Endothelial cell of umbilical vein (primary cell): ENCODE results near the gene DIDO1. TPM values are rescaled to one million over a fixed set of nuclear protein-coding genes. Genes with fewer than 3 reads are reported as not detected.

Experiments
- BruUV-seq: library from RNA; stranded (reverse); fragments of 400-500 nt; replicated peaks from 2 replicates; lab custom pipeline; 2021; lab: Mats Ljungman, UMichigan
- CTCF ChIA-PET: fragments of 300-600, 350-600 bp; sonication (Branson Sonifier 250); formaldehyde crosslinking; loops from one replicate; lab custom pipeline; 2021; ENCODE audit warnings: antibody characterized with exemption, inconsistent platforms; lab: Charles Lee
- POLR2A ChIA-PET: fragments of 300-600, 350-600 bp; sonication (Branson Sonifier 250); formaldehyde crosslinking; loops from one replicate; lab custom pipeline; 2021; ENCODE audit warnings: antibody characterized with exemption, inconsistent platforms; lab: Charles Lee
- DNase-seq: peaks from one replicate; pipeline ENCODE4 v3.0.0-alpha.2; 2011; ENCODE audit warnings: low read depth, low spot score
- FAIRE-seq: peaks from 2 replicates; lab custom pipeline; 2011; peaks lifted over from hg19 to GRCh38; lab: Jason Lieb, UNC
- H2AFZ ChIP-seq: 2 replicates; pipeline ENCODE4 v1.6.0; 2012; ENCODE audit warnings: low read depth, low read length, control low read depth, inconsistent platforms
- H3K27ac ChIP-seq: 2 replicates; pipeline ENCODE4 v1.5.1; 2011; ENCODE audit warnings: low read depth, mild to moderate bottlenecking, control low read depth, low read length, moderate library complexity; ENCODE audit not compliant: insufficient read depth
- H3K27me3 ChIP-seq, 2 experiments: 2 replicates each; pipeline versions ENCODE4 v1.6.0 to v1.6.1; 2011; ENCODE audit warnings: low read length in 2 of 2, mixed read lengths in 1 of 2; ENCODE audit not compliant: control insufficient read depth in 2 of 2, insufficient read depth in 2 of 2
- H3K36me3 ChIP-seq, 2 experiments: 2 replicates in 1 of 2; 3 replicates in 1 of 2; pipeline ENCODE4 v1.5.1; 2011; ENCODE audit warnings: low read length in 2 of 2, mild to moderate bottlenecking in 1 of 2, moderate library complexity in 1 of 2; ENCODE audit not compliant: control insufficient read depth in 2 of 2, insufficient read depth in 2 of 2; ENCODE audit errors: extremely low read depth in 1 of 2
- H3K4me1 ChIP-seq: 3 replicates; pipeline ENCODE4 v1.5.1; 2011; ENCODE audit warnings: mild to moderate bottlenecking, low read length; ENCODE audit not compliant: control insufficient read depth, insufficient read depth; ENCODE audit errors: extremely low read depth
- H3K4me2 ChIP-seq: 2 replicates; pipeline ENCODE4 v1.6.1; 2011; ENCODE audit warnings: low read length, control low read depth, mixed read lengths; ENCODE audit not compliant: insufficient read depth
- H3K4me3 ChIP-seq, 3 experiments: fragments of 200-600 bp in 1 of 3; sonication (generic), shearing (Covaris generic) in 1 of 3; replicated peaks in 1 of 3; 2 replicates each; pipeline ENCODE4 v1.5.1; 2011 to 2016; ENCODE audit warnings: control low read depth in 3 of 3, low read length in 3 of 3, mild to moderate bottlenecking in 2 of 3, inconsistent platforms in 1 of 3, low read depth in 1 of 3, moderate library complexity in 1 of 3; ENCODE audit not compliant: insufficient read depth in 1 of 3
- H3K79me2 ChIP-seq: 2 replicates; pipeline ENCODE4 v1.6.0; 2012; ENCODE audit warnings: low read length, inconsistent platforms; ENCODE audit not compliant: control insufficient read depth, insufficient read depth
- H3K9ac ChIP-seq: replicated peaks from 2 replicates; pipeline ENCODE3; 2011; ENCODE audit warnings: low read length, control low read depth; ENCODE audit not compliant: insufficient read depth; ENCODE audit errors: extremely low read depth
- H3K9me1 ChIP-seq: replicated peaks from 3 replicates; pipeline ENCODE4 v1.6.0; 2011; ENCODE audit warnings: mild to moderate bottlenecking, low read length; ENCODE audit not compliant: control insufficient read depth, insufficient read depth; ENCODE audit errors: extremely low read depth
- H3K9me3 ChIP-seq: replicated peaks from 2 replicates; pipeline ENCODE4 v1.5.1; 2012; ENCODE audit warnings: low read length, inconsistent platforms; ENCODE audit not compliant: control insufficient read depth, insufficient read depth
- H4K20me1 ChIP-seq: replicated peaks from 2 replicates; pipeline ENCODE3; 2011; ENCODE audit warnings: mild to moderate bottlenecking, low read length; ENCODE audit not compliant: control insufficient read depth, insufficient read depth; ENCODE audit errors: extremely low read depth
- EZH2 ChIP-seq: IDR thresholded peaks from 2 replicates; pipeline ENCODE4 v1.6.1; 2012; ENCODE audit warnings: borderline replicate concordance, low read depth, mild to moderate bottlenecking, moderate library complexity, low read length, inconsistent platforms; ENCODE audit not compliant: severe bottlenecking
- FOS ChIP-seq: IDR thresholded peaks from 2 replicates; pipeline ENCODE4 v1.6.1; 2011; ENCODE audit warnings: mild to moderate bottlenecking, low read length, moderate library complexity, borderline replicate concordance; ENCODE audit not compliant: insufficient read depth
- GATA2 ChIP-seq: IDR thresholded peaks from 2 replicates; pipeline ENCODE4 v1.7.0; 2011; ENCODE audit warnings: low read depth, mild to moderate bottlenecking, moderate library complexity, mixed read lengths, low read length; ENCODE audit not compliant: insufficient read length, insufficient read depth
- JUN ChIP-seq: IDR thresholded peaks from 2 replicates; pipeline ENCODE4 v1.6.1; 2011; ENCODE audit warnings: borderline replicate concordance, low read depth; ENCODE audit not compliant: insufficient read length, insufficient read depth
- MAX ChIP-seq: IDR thresholded peaks from 2 replicates; pipeline ENCODE4 v1.6.1; 2011; ENCODE audit not compliant: insufficient read depth, insufficient read length
- MYC ChIP-seq: IDR thresholded peaks from one replicate; pipeline ENCODE4 v1.6.1; 2011; ENCODE audit warnings: mild to moderate bottlenecking, low read depth, low read length
- POLR2A ChIP-seq: IDR thresholded peaks from 2 replicates; pipeline ENCODE4 v1.6.1; 2012; ENCODE audit warnings: low read depth, mild to moderate bottlenecking, control low read depth, low read length
- POLR2AphosphoS5 ChIP-seq: IDR thresholded peaks from 2 replicates; pipeline ENCODE4 v1.6.1; 2012; ENCODE audit warnings: low read depth, mild to moderate bottlenecking, control low read depth, low read length, moderate library complexity; ENCODE audit not compliant: insufficient read depth
- dilution Hi-C: fragments of 300-500 bp; cut with MboI; formaldehyde crosslinking; loops from one replicate; pipeline ENCODE4 v1.15.0; 2019; ENCODE audit warnings: low sequenced_read_pairs; ENCODE audit not compliant: extremely low pct_ligation_motif_present
- intact Hi-C: fragments of 100-400 bp; cut with micrococcal nuclease; formaldehyde crosslinking; loops from one replicate; pipeline ENCODE4 v1.10.0; 2022
- polyA plus RNA-seq, 4 experiments: library from polyadenylated mRNA; depleted of rRNA in 3 of 4; stranded (reverse) in 3 of 4; unstranded in 1 of 4; fragments of >200 nt; gene quantifications; 2 replicates each; pipeline versions ENCODE4 v1.2.1 to v1.2.3, GENCODE V29; 2011 to 2012; ENCODE audit warnings: missing spikeins in 1 of 4
- total RNA-seq: library from RNA; stranded (reverse); gene quantifications from 2 replicates; pipeline ENCODE4 v1.2.3, GENCODE V29; 2021
- TF ChIP-seq, protein P1 (sequence below), 2 donors: IDR thresholded peaks; 1 replicate in 1 of 2; 2 replicates in 1 of 2; pipeline ENCODE4 v1.5.1; 2011; ENCODE audit warnings: low read length in 2 of 2, mild to moderate bottlenecking in 2 of 2, moderate library complexity in 2 of 2, control low read depth in 1 of 2, inconsistent platforms in 1 of 2, low read depth in 1 of 2; ENCODE audit not compliant: insufficient read depth in 1 of 2; ENCODE audit errors: extremely low read depth in 1 of 2

Gene DIDO1
- total and polyA plus RNA-seq, 2 donors (not counting 3 experiments of a cell fraction or from before 2014, with no cell fraction given) = 22.1 to 51.2 TPM

DNA sequence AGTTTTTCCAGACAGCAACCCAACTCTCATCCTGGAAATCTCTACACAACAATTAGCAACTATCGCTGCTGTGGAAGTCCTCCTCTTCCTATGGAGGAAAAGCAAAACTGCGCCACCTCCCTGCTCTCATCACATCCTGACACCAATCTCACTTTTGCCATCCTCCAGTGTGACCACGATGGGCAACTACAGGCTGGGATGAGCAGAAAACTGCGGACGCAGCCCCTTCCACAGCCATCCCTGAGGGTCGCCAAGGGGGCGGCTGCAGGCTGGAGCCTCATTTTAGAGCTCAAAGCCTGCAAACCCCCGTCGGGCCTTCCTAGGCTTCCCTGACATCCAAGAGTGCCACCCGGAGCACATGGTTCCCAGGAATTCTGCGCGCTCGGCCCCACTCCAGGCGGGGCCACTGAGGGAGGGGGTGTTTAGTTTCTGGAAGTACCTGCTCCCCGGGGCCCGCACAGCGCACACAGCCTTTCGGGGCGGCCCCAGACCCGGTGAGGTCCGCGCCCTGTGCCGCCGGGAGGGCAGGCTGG, 65.8 kb downstream of the DIDO1 start:
- TF ChIP-seq, protein P1, sequence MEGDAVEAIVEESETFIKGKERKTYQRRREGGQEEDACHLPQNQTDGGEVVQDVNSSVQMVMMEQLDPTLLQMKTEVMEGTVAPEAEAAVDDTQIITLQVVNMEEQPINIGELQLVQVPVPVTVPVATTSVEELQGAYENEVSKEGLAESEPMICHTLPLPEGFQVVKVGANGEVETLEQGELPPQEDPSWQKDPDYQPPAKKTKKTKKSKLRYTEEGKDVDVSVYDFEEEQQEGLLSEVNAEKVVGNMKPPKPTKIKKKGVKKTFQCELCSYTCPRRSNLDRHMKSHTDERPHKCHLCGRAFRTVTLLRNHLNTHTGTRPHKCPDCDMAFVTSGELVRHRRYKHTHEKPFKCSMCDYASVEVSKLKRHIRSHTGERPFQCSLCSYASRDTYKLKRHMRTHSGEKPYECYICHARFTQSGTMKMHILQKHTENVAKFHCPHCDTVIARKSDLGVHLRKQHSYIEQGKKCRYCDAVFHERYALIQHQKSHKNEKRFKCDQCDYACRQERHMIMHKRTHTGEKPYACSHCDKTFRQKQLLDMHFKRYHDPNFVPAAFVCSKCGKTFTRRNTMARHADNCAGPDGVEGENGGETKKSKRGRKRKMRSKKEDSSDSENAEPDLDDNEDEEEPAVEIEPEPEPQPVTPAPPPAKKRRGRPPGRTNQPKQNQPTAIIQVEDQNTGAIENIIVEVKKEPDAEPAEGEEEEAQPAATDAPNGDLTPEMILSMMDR (IDR thresholded peaks at IDR 0.05; ENCODE audit: extremely low read depth in 1 of 2, insufficient read depth in 1 of 2, low read depth in 1 of 2, low read length in 2 of 2) = peak in 1 of 2 donors; percentile 2
- TF ChIP-seq EZH2 = no peak
- Histone ChIP-seq H3K4me3 (peak overlapping the region; percentile 51 to 64 (median 56)), H3K9me1 (no peaks in the 10 kb centered on the region), H4K20me1 (no peaks in the 10 kb centered on the region), H3K4me1 (peaks cover 10% of the 10 kb centered on the region), H3K9me3 (no peaks in the 10 kb centered on the region), H3K27ac (no peak overlapping the region), H3K4me2 (peak overlapping the region; percentile 70), H3K9ac (peak overlapping the region; percentile 4), H3K79me2 (peaks cover 16% of the 10 kb centered on the region), H3K36me3 (peaks cover 0 to 7% of the 10 kb centered on the region in 2 experiments), H3K27me3 (peaks cover 0 to 3% of the 10 kb centered on the region in 2 experiments), H2AFZ (peak overlapping the region; percentile 46)
- no TSS peak for BruUV-seq
- peak; percentile 52 for DNase-seq
- intact Hi-C loops = no loop called here
- ChIA-PET POLR2A (no interaction called here), CTCF (interaction anchor here (1.2 to 1.5 kb wide), 3 partner anchors 13 to 149 kb away, joined by 3 to 4 read pairs (median 4); no protein-coding TSS in a partner anchor)
- dilution Hi-C loops = no loop called here
- FAIRE-seq = peak; percentile 65

DNA sequence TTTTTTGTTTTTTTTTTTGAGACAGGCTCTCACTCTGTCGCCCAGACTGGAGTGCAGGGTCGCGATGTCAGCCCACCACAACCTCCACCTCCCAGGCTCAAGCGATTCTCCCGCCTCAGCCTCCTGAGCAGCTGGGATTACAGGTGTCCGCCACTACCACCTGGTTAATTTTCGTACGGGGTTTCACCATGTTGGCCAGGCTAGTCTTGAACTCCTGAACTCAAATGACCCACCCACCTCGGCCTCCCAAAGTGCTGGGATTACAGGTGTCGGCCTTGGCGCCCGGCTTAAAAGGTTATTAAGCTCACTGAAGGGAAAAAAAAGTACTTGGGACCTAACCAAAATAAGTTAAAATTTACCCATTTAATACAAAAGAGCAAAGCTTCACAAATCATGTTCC, 66.6 kb downstream of the DIDO1 start:
- dilution Hi-C loops = no loop called here
- Histone ChIP-seq H3K27ac (no peak overlapping the region), H3K79me2 (peaks cover 16% of the 10 kb centered on the region), H3K9ac (no peak overlapping the region), H2AFZ (no peak overlapping the region), H3K36me3 (peaks cover 0 to 7% of the 10 kb centered on the region in 2 experiments), H3K4me2 (peak overlapping the region; percentile 70), H3K27me3 (no peaks in the 10 kb centered on the region), H3K9me1 (no peaks in the 10 kb centered on the region), H3K4me3 (no peak overlapping the region), H3K9me3 (no peaks in the 10 kb centered on the region), H4K20me1 (no peaks in the 10 kb centered on the region), H3K4me1 (peaks cover 10% of the 10 kb centered on the region)
- no TSS peak for BruUV-seq
- no peak for TF ChIP-seq GATA2
- no peak for TF ChIP-seq FOS
- no peak for TF ChIP-seq POLR2A
- TF ChIP-seq MYC = no peak
- no peak for TF ChIP-seq MAX
- TF ChIP-seq JUN = no peak
- TF ChIP-seq, protein P1 (IDR thresholded peaks at IDR 0.05; ENCODE audit: extremely low read depth in 1 of 2, insufficient read depth in 1 of 2, low read depth in 1 of 2, low read length in 2 of 2) = no peak
- TF ChIP-seq POLR2AphosphoS5 = no peak
- TF ChIP-seq EZH2 = no peak
- DNase-seq = no peak
- CTCF ChIA-PET = interaction anchor here (1.3 to 1.5 kb wide), 2 partner anchors 12 to 55 kb away, joined by 3 to 4 read pairs; no protein-coding TSS in a partner anchor
- no peak for FAIRE-seq
- POLR2A ChIA-PET = interaction anchor here (0.7 kb wide), 1 partner anchor 55 kb away, joined by 3 read pairs; no protein-coding TSS in a partner anchor
- intact Hi-C loops = no loop called here
